ENCODE measurements around the gene ZC2HC1B. TPM values are rescaled to one million over a fixed set of nuclear protein-coding genes. Genes with fewer than 3 reads are reported as not detected.
"Not testable (repeated sequence)": the region's sequence is repeated elsewhere in the genome, so short reads cannot be mapped to it uniquely, and the experiment has no call there.

The ZC2HC1B gene
- total and polyA plus RNA-seq, 3 experiments from 2014 or later: not detected

GRCh38 chr6:143912671-143913070 lies 48.4 kb downstream of the ZC2HC1B start:
- Histone ChIP-seq H3K27ac (ENCODE audit: low read depth, low read length) (no peak overlapping the region), H3K4me3 (ENCODE audit: low read length) (no peak overlapping the region), H3K36me3 (ENCODE audit: insufficient read depth, low read length) (no peaks in the 10 kb centered on the region), H3K27me3 (ENCODE audit: insufficient read depth, low read length, poor library complexity, severe bottlenecking) (no peaks in the 10 kb centered on the region), H3K9me3 (ENCODE audit: low read length) (no peaks in the 10 kb centered on the region), H3K4me1 (ENCODE audit: insufficient read depth, low read length) (no peaks in the 10 kb centered on the region)
- H3K27me3 Mint-ChIP-seq: peaks cover 9 to 12% of the 10 kb centered on the region in 2 donors
- H3K9me3 Mint-ChIP-seq: peaks cover 22 to 37% (median 31%) of the 10 kb centered on the region in 5 donors
- no peak overlapping the region for H3K27ac Mint-ChIP-seq
- H3K36me3 Mint-ChIP-seq: peaks cover 4 to 62% (median 5%) of the 10 kb centered on the region in 3 donors
- H3K4me3 Mint-ChIP-seq: no peak overlapping the region
- ChIA-PET CTCF (no interaction called here), POLR2A (no interaction called here)
- H3K4me1 Mint-ChIP-seq: no peaks in the 10 kb centered on the region
- no peak for DNase-seq

GRCh38 chr6:143917026-143917425 lies 52.8 kb downstream of the ZC2HC1B start:
- H3K9me3 Mint-ChIP-seq: peaks cover 22 to 37% (median 28%) of the 10 kb centered on the region in 5 donors
- H3K4me3 Mint-ChIP-seq; H3K27ac Mint-ChIP-seq; H3K4me1 ChIP-seq (ENCODE audit: insufficient read depth, low read length); H3K27me3 Mint-ChIP-seq; H3K27ac ChIP-seq (ENCODE audit: low read depth, low read length); H3K27me3 ChIP-seq (ENCODE audit: insufficient read depth, low read length, poor library complexity, severe bottlenecking); H3K36me3 ChIP-seq (ENCODE audit: insufficient read depth, low read length); DNase-seq; H3K9me3 ChIP-seq (ENCODE audit: low read length); POLR2A ChIA-PET; H3K4me1 Mint-ChIP-seq; H3K4me3 ChIP-seq (ENCODE audit: low read length): not testable (repeated sequence)
- CTCF ChIA-PET: interaction anchor here (0.6 kb wide), 1 partner anchor 155 kb away, joined by 3 read pairs; no protein-coding TSS in a partner anchor
- peaks cover 1 to 42% (median 7%) of the 10 kb centered on the region in 3 donors for H3K36me3 Mint-ChIP-seq

- H3K36me3 Mint-ChIP-seq: peaks cover 1 to 38% (median 3%) of the 10 kb centered on the region in 3 donors
- POLR2A ChIA-PET: no interaction called here
- peaks cover 12 to 23% (median 17%) of the 10 kb centered on the region in 5 donors for H3K9me3 Mint-ChIP-seq
- H3K36me3 ChIP-seq (ENCODE audit: insufficient read depth, low read length): no peaks in the 10 kb centered on the region
- no peak overlapping the region for H3K4me3 Mint-ChIP-seq
- H3K27ac ChIP-seq (ENCODE audit: low read depth, low read length): no peak overlapping the region
- H3K27ac Mint-ChIP-seq: no peak overlapping the region
- H3K9me3 ChIP-seq (ENCODE audit: low read length): no peaks in the 10 kb centered on the region
- H3K27me3 Mint-ChIP-seq: peaks cover 2 to 28% of the 10 kb centered on the region in 2 donors
- H3K4me1 ChIP-seq (ENCODE audit: insufficient read depth, low read length): no peaks in the 10 kb centered on the region
- no peaks in the 10 kb centered on the region for H3K4me1 Mint-ChIP-seq
- DNase-seq: no peak
- no peak overlapping the region for H3K4me3 ChIP-seq (ENCODE audit: low read length)
- CTCF ChIA-PET: no interaction called here
- H3K27me3 ChIP-seq (ENCODE audit: insufficient read depth, low read length, poor library complexity, severe bottlenecking): no peaks in the 10 kb centered on the region
Observed at GRCh38 chr6:143928853-143929252, 64.6 kb downstream of the ZC2HC1B start.

GRCh38 chr6:143929975-143930374 lies 65.7 kb downstream of the ZC2HC1B start:
- peaks cover 1 to 46% (median 6%) of the 10 kb centered on the region in 3 donors for H3K36me3 Mint-ChIP-seq
- peaks cover 10 to 23% (median 17%) of the 10 kb centered on the region in 5 donors for H3K9me3 Mint-ChIP-seq
- no peaks in the 10 kb centered on the region for H3K36me3 ChIP-seq (ENCODE audit: insufficient read depth, low read length)
- no peak overlapping the region for H3K27ac Mint-ChIP-seq
- H3K27me3 ChIP-seq (ENCODE audit: insufficient read depth, low read length, poor library complexity, severe bottlenecking): no peaks in the 10 kb centered on the region
- H3K4me3 Mint-ChIP-seq: no peak overlapping the region
- no peak overlapping the region for H3K4me3 ChIP-seq (ENCODE audit: low read length)
- no peaks in the 10 kb centered on the region for H3K4me1 Mint-ChIP-seq
- ChIA-PET POLR2A (no interaction called here), CTCF (no interaction called here)
- H3K27me3 Mint-ChIP-seq: peaks cover 9 to 32% of the 10 kb centered on the region in 2 donors
- no peak overlapping the region for H3K27ac ChIP-seq (ENCODE audit: low read depth, low read length)
- no peak for DNase-seq
- H3K9me3 ChIP-seq (ENCODE audit: low read length): no peaks in the 10 kb centered on the region
- H3K4me1 ChIP-seq (ENCODE audit: insufficient read depth, low read length): no peaks in the 10 kb centered on the region

- Histone ChIP-seq H3K4me3 (ENCODE audit: low read length) (no peak overlapping the region), H3K36me3 (ENCODE audit: insufficient read depth, low read length) (no peaks in the 10 kb centered on the region), H3K27me3 (ENCODE audit: insufficient read depth, low read length, poor library complexity, severe bottlenecking) (peaks cover 3% of the 10 kb centered on the region), H3K27ac (ENCODE audit: low read depth, low read length) (no peak overlapping the region), H3K4me1 (ENCODE audit: insufficient read depth, low read length) (no peaks in the 10 kb centered on the region), H3K9me3 (ENCODE audit: low read length) (no peaks in the 10 kb centered on the region)
- no peak for DNase-seq
- ChIA-PET CTCF (no interaction called here), POLR2A (no interaction called here)
- Mint-ChIP-seq H3K27ac (no peak overlapping the region), H3K4me1 (no peaks in the 10 kb centered on the region), H3K9me3 (peaks cover 10 to 23% (median 17%) of the 10 kb centered on the region in 5 donors), H3K4me3 (no peak overlapping the region), H3K36me3 (peaks cover 1 to 32% (median 6%) of the 10 kb centered on the region in 3 donors), H3K27me3 (peaks cover 13 to 39% of the 10 kb centered on the region in 2 donors)
Observed at GRCh38 chr6:143934331-143934730, 70.1 kb downstream of the ZC2HC1B start.

- Histone ChIP-seq H3K4me3 (ENCODE audit: low read length) (no peak overlapping the region), H3K36me3 (ENCODE audit: insufficient read depth, low read length) (no peaks in the 10 kb centered on the region), H3K27me3 (ENCODE audit: insufficient read depth, low read length, poor library complexity, severe bottlenecking) (peaks cover 3% of the 10 kb centered on the region), H3K27ac (ENCODE audit: low read depth, low read length) (no peak overlapping the region), H3K4me1 (ENCODE audit: insufficient read depth, low read length) (no peaks in the 10 kb centered on the region), H3K9me3 (ENCODE audit: low read length) (no peaks in the 10 kb centered on the region)
- peak overlapping the region in 1 of 8 donors; percentile 50 for H3K27ac Mint-ChIP-seq
- no peak overlapping the region for H3K4me3 Mint-ChIP-seq
- CTCF ChIA-PET: no interaction called here
- POLR2A ChIA-PET: no interaction called here
- peaks cover under 1% of the 10 kb centered on the region in 3 donors for H3K4me1 Mint-ChIP-seq
- H3K9me3 Mint-ChIP-seq: peaks cover 10 to 22% (median 17%) of the 10 kb centered on the region in 5 donors
- H3K36me3 Mint-ChIP-seq: peaks cover 1 to 31% (median 6%) of the 10 kb centered on the region in 3 donors
- H3K27me3 Mint-ChIP-seq: peaks cover 13 to 33% of the 10 kb centered on the region in 2 donors
- DNase-seq: no peak
Observed at GRCh38 chr6:143934867-143935266, 70.6 kb downstream of the ZC2HC1B start.

- H3K4me1 Mint-ChIP-seq: peaks cover 3 to 5% (median 4%) of the 10 kb centered on the region in 3 donors
Observed at GRCh38 chr6:143936347-143936746, 72.1 kb downstream of the ZC2HC1B start.

GRCh38 chr6:143936778-143937667 lies 72.7 kb downstream of the ZC2HC1B start:
- H3K36me3 Mint-ChIP-seq: peaks cover 0 to 19% (median 3%) of the 10 kb centered on the region in 3 donors
- POLR2A ChIA-PET: no interaction called here

More at GRCh38 chr6:143936347-143936746, 72.1 kb downstream of the ZC2HC1B start:
- H3K27ac ChIP-seq (ENCODE audit: low read depth, low read length): no peak overlapping the region
- no peaks in the 10 kb centered on the region for H3K9me3 ChIP-seq (ENCODE audit: low read length)
- H3K4me1 ChIP-seq (ENCODE audit: insufficient read depth, low read length): no peaks in the 10 kb centered on the region
- peaks cover 3% of the 10 kb centered on the region for H3K27me3 ChIP-seq (ENCODE audit: insufficient read depth, low read length, poor library complexity, severe bottlenecking)
- Mint-ChIP-seq H3K4me3 (no peak overlapping the region), H3K27me3 (peaks cover 13 to 23% of the 10 kb centered on the region in 2 donors), H3K27ac (no peak overlapping the region), H3K9me3 (peaks cover 6 to 13% (median 12%) of the 10 kb centered on the region in 5 donors), H3K36me3 (peaks cover 0 to 22% (median 4%) of the 10 kb centered on the region in 3 donors)
- ChIA-PET POLR2A (no interaction called here), CTCF (interaction anchor here (4.3 kb wide), 1 partner anchor 76 kb away, joined by 29 read pairs; no protein-coding TSS in a partner anchor)
- no peaks in the 10 kb centered on the region for H3K36me3 ChIP-seq (ENCODE audit: insufficient read depth, low read length)
- H3K4me3 ChIP-seq (ENCODE audit: low read length): no peak overlapping the region
- no peak for DNase-seq

More at GRCh38 chr6:143936778-143937667, 72.7 kb downstream of the ZC2HC1B start:
- DNase-seq: no peak
- CTCF ChIA-PET: interaction anchor here (4.3 kb wide), 1 partner anchor 76 kb away, joined by 29 read pairs; no protein-coding TSS in a partner anchor
- Mint-ChIP-seq H3K4me1 (peaks cover 5 to 9% (median 6%) of the 10 kb centered on the region in 3 donors), H3K9me3 (peaks cover 3 to 10% (median 7%) of the 10 kb centered on the region in 5 donors), H3K4me3 (no peak overlapping the region), H3K27me3 (peaks cover 13 to 20% of the 10 kb centered on the region in 2 donors), H3K27ac (no peak overlapping the region)
- Histone ChIP-seq H3K9me3 (ENCODE audit: low read length) (no peaks in the 10 kb centered on the region), H3K36me3 (ENCODE audit: insufficient read depth, low read length) (no peaks in the 10 kb centered on the region), H3K4me1 (ENCODE audit: insufficient read depth, low read length) (peaks cover 2% of the 10 kb centered on the region), H3K27ac (ENCODE audit: low read depth, low read length) (no peak overlapping the region), H3K4me3 (ENCODE audit: low read length) (no peak overlapping the region), H3K27me3 (ENCODE audit: insufficient read depth, low read length, poor library complexity, severe bottlenecking) (peaks cover 3% of the 10 kb centered on the region)
